Measurements from ENCODE around the gene STK17B.

The STK17B gene

DNA sequence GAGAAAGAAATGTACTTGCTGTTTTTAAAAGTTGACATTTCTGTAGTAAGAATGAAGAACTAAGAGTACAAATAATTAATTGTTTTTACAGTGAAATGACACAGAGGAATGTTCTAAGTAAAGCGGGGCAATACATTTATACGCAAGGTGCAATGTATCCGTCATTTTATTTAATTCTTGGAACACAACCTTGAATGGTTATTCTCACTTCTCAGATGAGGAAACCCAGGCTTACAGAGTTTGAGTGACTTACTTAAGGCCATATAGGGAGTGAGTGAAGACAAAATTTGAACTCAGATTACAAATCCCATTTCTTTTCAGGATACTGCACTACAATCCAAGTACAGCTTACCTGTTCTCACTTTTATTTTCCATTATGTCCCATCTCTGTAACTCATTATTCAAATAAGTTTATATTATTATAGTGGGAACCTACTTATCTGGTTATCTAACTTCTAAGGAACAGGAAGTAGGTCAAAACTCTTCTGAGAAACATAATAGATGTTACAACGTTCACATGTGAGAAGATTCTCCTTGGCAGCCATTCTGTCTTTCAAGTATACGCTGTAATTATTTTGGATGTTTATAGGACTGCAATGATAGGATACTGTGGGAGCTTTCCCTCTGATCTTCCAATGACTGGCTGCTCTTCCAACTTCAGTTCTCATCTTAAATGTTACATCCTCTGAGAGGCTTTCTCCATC lies 12.3 kb upstream of the STK17B start:
- no peak overlapping the region for H3K27ac ChIP-seq (ENCODE audit: low read depth, low read length)
- no peaks in the 10 kb centered on the region for H3K9me3 ChIP-seq (ENCODE audit: insufficient read depth, low read depth, low read length)
- H3K36me3 ChIP-seq (ENCODE audit: insufficient read depth, low read length): no peaks in the 10 kb centered on the region
- no peak overlapping the region for H3K9ac ChIP-seq (ENCODE audit: low read depth, low read length)
- WGBS: 90% methylated on average over 5 of the region's 5 CpGs
- H3K4me1 ChIP-seq (ENCODE audit: insufficient read depth, low read length): no peaks in the 10 kb centered on the region
- no peaks in the 10 kb centered on the region for H3K27me3 ChIP-seq (ENCODE audit: insufficient read depth, low read length)
- no peak overlapping the region for H3K4me3 ChIP-seq (ENCODE audit: low read length)

GRCh38 chr2:196183172-196183473 lies 11.7 kb upstream of the STK17B start:
- H3K9me3 ChIP-seq (ENCODE audit: insufficient read depth, low read depth, low read length): no peaks in the 10 kb centered on the region
- no peaks in the 10 kb centered on the region for H3K27me3 ChIP-seq (ENCODE audit: insufficient read depth, low read length)
- 87% methylated on average over 2 of the region's 3 CpGs for WGBS
- no peak overlapping the region for H3K9ac ChIP-seq (ENCODE audit: low read depth, low read length)
- no peaks in the 10 kb centered on the region for H3K36me3 ChIP-seq (ENCODE audit: insufficient read depth, low read length)
- H3K4me3 ChIP-seq (ENCODE audit: low read length): no peak overlapping the region
- no peak overlapping the region for H3K27ac ChIP-seq (ENCODE audit: low read depth, low read length)
- H3K4me1 ChIP-seq (ENCODE audit: insufficient read depth, low read length): no peaks in the 10 kb centered on the region

- no peak overlapping the region for H3K4me3 ChIP-seq (ENCODE audit: low read length)
- H3K4me1 ChIP-seq (ENCODE audit: insufficient read depth, low read length): no peaks in the 10 kb centered on the region
- H3K27ac ChIP-seq (ENCODE audit: low read depth, low read length): no peak overlapping the region
- 95% methylated on average over 3 of the region's 4 CpGs for WGBS
- no peaks in the 10 kb centered on the region for H3K36me3 ChIP-seq (ENCODE audit: insufficient read depth, low read length)
- no peak overlapping the region for H3K9ac ChIP-seq (ENCODE audit: low read depth, low read length)
- H3K9me3 ChIP-seq (ENCODE audit: insufficient read depth, low read depth, low read length): no peaks in the 10 kb centered on the region
- H3K27me3 ChIP-seq (ENCODE audit: insufficient read depth, low read length): no peaks in the 10 kb centered on the region
Observed at GRCh38 chr2:196182439-196183171, 11.2 kb upstream of the STK17B start.

GRCh38 chr2:196181484-196181883 lies 10.1 kb upstream of the STK17B start:
- no peaks in the 10 kb centered on the region for H3K4me1 ChIP-seq (ENCODE audit: insufficient read depth, low read length)

GRCh38 chr2:196177124-196177523 lies 5.7 kb upstream of the STK17B start:
- no peak overlapping the region for H3K27ac ChIP-seq (ENCODE audit: low read depth, low read length)
- no peaks in the 10 kb centered on the region for H3K36me3 ChIP-seq (ENCODE audit: insufficient read depth, low read length)
- peaks cover 17% of the 10 kb centered on the region for H3K27me3 ChIP-seq (ENCODE audit: insufficient read depth, low read length)
- no peaks in the 10 kb centered on the region for H3K9me3 ChIP-seq (ENCODE audit: insufficient read depth, low read depth, low read length)
- 94% methylated on average over 2 of the region's 2 CpGs for WGBS
- H3K4me1 ChIP-seq (ENCODE audit: insufficient read depth, low read length): no peaks in the 10 kb centered on the region
- no peak overlapping the region for H3K9ac ChIP-seq (ENCODE audit: low read depth, low read length)
- H3K4me3 ChIP-seq (ENCODE audit: low read length): no peak overlapping the region

More at GRCh38 chr2:196181484-196181883, 10.1 kb upstream of the STK17B start:
- WGBS: 85% methylated on average over 2 of the region's 3 CpGs
- no peaks in the 10 kb centered on the region for H3K9me3 ChIP-seq (ENCODE audit: insufficient read depth, low read depth, low read length)
- no peak overlapping the region for H3K9ac ChIP-seq (ENCODE audit: low read depth, low read length)
- H3K27me3 ChIP-seq (ENCODE audit: insufficient read depth, low read length): no peaks in the 10 kb centered on the region
- no peak overlapping the region for H3K4me3 ChIP-seq (ENCODE audit: low read length)
- H3K36me3 ChIP-seq (ENCODE audit: insufficient read depth, low read length): no peaks in the 10 kb centered on the region
- H3K27ac ChIP-seq (ENCODE audit: low read depth, low read length): no peak overlapping the region

- no peak overlapping the region for H3K27ac ChIP-seq (ENCODE audit: low read depth, low read length)
- H3K9me3 ChIP-seq (ENCODE audit: insufficient read depth, low read depth, low read length): no peaks in the 10 kb centered on the region
- H3K4me3 ChIP-seq (ENCODE audit: low read length): no peak overlapping the region
- H3K4me1 ChIP-seq (ENCODE audit: insufficient read depth, low read length): no peaks in the 10 kb centered on the region
- H3K27me3 ChIP-seq (ENCODE audit: insufficient read depth, low read length): peaks cover 22% of the 10 kb centered on the region
- H3K36me3 ChIP-seq (ENCODE audit: insufficient read depth, low read length): no peaks in the 10 kb centered on the region
- H3K9ac ChIP-seq (ENCODE audit: low read depth, low read length): no peak overlapping the region
- WGBS: 98% methylated on average over 7 of the region's 8 CpGs
Observed at GRCh38 chr2:196176142-196176738, 4.9 kb upstream of the STK17B start.

DNA sequence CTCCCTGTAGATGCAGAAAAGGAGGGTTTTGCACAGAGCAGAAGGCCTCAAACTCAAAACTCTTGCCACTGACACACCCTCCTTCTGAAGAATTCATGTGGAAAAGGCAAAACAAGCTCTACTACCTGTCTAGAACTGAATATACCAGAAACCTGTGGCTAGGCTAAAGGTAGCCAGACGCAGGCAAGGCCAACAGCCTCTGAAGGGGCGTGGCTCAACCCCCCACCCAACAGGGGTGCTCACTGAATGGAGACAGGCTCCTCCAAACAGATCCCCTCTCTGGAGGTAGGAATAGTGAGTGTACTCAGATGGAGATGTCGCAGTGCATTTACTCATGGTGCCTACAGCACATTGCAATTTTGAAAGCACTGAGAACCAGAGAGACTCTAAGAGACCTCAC lies 3.0 kb upstream of the STK17B start:
- WGBS: 93% methylated on average over 3 of the region's 3 CpGs
- no peak overlapping the region for H3K9ac ChIP-seq (ENCODE audit: low read depth, low read length)
- no peak overlapping the region for H3K4me3 ChIP-seq (ENCODE audit: low read length)
- peaks cover 5% of the 10 kb centered on the region; the same call in 1 of the 2 replicates for H3K4me1 ChIP-seq (ENCODE audit: insufficient read depth, low read length)
- H3K27ac ChIP-seq (ENCODE audit: low read depth, low read length): no peak overlapping the region
- H3K27me3 ChIP-seq (ENCODE audit: insufficient read depth, low read length): peaks cover 33% of the 10 kb centered on the region
- no peaks in the 10 kb centered on the region for H3K9me3 ChIP-seq (ENCODE audit: insufficient read depth, low read depth, low read length)
- H3K36me3 ChIP-seq (ENCODE audit: insufficient read depth, low read length): no peaks in the 10 kb centered on the region

- Histone ChIP-seq H3K9me3 (ENCODE audit: insufficient read depth, low read depth, low read length) (no peaks in the 10 kb centered on the region), H3K9ac (ENCODE audit: low read depth, low read length) (no peak overlapping the region), H3K27ac (ENCODE audit: low read depth, low read length) (no peak overlapping the region), H3K36me3 (ENCODE audit: insufficient read depth, low read length) (no peaks in the 10 kb centered on the region), H3K27me3 (ENCODE audit: insufficient read depth, low read length) (peaks cover 36% of the 10 kb centered on the region), H3K4me3 (ENCODE audit: low read length) (no peak overlapping the region), H3K4me1 (ENCODE audit: insufficient read depth, low read length) (peaks cover 9% of the 10 kb centered on the region)
- 97% methylated on average over 5 of the region's 5 CpGs for WGBS
Observed at GRCh38 chr2:196173505-196173904, 2.1 kb upstream of the STK17B start.

DNA sequence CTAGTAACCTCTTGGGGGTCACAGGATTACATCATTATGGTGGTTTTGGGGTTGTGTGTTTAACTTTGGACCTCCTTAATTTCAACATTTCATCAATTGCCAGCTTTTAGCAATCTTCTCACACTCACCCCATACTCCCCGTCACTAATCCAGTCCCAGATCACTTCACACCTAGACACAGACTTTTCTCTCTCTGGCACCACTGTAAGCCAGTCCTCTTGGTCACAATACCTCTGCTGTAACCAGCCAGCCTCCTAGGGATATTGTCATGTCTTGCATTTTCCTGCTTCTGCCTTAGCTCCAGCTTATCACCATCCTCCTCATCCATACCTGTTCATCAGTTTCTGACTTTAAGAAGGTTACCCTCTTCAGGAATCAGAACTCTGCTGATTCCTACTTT lies 1.6 kb upstream of the STK17B start:
- Histone ChIP-seq H3K9me3 (ENCODE audit: insufficient read depth, low read depth, low read length) (no peaks in the 10 kb centered on the region), H3K9ac (ENCODE audit: low read depth, low read length) (no peak overlapping the region), H3K36me3 (ENCODE audit: insufficient read depth, low read length) (no peaks in the 10 kb centered on the region), H3K27me3 (ENCODE audit: insufficient read depth, low read length) (peaks cover 36% of the 10 kb centered on the region), H3K27ac (ENCODE audit: low read depth, low read length) (no peak overlapping the region), H3K4me3 (ENCODE audit: low read length) (no peak overlapping the region), H3K4me1 (ENCODE audit: insufficient read depth, low read length) (peaks cover 14% of the 10 kb centered on the region)
- 93% methylated on average over 1 of the region's 1 CpG for WGBS

DNA sequence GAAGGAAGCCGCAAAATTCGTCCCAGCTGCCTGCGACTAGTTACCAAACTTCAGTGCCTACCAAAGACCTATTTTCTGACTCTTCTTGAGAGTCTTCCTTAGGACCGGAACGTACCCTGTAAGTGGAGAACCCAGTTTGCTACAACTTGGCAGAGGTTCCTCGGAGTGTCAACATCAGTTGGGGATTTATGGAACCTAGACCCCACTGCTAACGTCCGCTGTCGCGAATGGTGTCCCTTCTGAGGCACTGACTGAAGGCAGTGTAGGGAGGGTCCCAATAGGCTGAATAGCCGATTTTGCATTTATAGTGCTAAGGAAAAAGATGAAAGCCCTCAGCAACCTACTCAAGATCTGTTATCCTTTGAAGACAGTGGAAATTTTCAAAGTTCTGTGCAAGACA lies 568 bp upstream of the STK17B start:
- Histone ChIP-seq H3K9me3 (ENCODE audit: insufficient read depth, low read depth, low read length) (no peaks in the 10 kb centered on the region), H3K9ac (ENCODE audit: low read depth, low read length) (no peak overlapping the region), H3K27ac (ENCODE audit: low read depth, low read length) (no peak overlapping the region), H3K36me3 (ENCODE audit: insufficient read depth, low read length) (no peaks in the 10 kb centered on the region), H3K4me1 (ENCODE audit: insufficient read depth, low read length) (peaks cover 24% of the 10 kb centered on the region), H3K27me3 (ENCODE audit: insufficient read depth, low read length) (peaks cover 36% of the 10 kb centered on the region), H3K4me3 (ENCODE audit: low read length) (peak overlapping the region; percentile 82)
- 12% methylated on average over 11 of the region's 11 CpGs for WGBS

DNA sequence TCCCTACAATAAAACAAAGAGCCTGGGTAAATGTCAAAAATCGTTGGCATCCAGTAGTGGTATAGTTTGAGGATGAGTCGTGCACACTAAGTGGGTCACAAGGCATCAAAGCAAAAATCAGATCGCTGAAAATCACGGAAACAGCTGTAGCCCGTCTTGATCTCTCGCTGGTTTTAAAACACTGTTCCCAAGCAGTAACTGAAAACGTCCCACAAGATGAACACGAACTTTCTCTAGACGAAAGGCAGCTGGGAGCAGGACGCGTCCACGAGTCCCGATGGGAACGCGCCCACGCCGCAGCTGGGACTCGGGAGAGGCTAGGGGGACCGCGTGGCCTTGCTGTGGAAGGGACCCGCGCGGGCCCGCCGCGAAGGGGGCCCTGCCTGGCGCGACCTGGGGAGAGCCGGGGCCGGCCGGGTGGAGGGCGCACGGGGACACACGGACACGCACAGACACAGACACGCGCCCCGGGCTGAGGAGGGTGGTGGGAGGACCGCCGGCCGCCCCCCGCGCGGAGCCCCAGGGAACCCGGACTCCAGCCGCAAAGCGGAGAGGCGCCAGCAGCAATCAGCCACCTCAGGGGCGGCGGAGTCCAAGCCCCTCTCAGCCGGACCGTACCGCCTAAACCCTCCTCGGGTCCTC lies 651 bp downstream of the STK17B start:
- H3K27ac ChIP-seq (ENCODE audit: low read depth, low read length): peak overlapping the region; percentile 76; the same call in 1 of the 2 replicates
- peaks cover 37% of the 10 kb centered on the region for H3K4me1 ChIP-seq (ENCODE audit: insufficient read depth, low read length)
- under 1% methylated on average over 54 of the region's 54 CpGs for WGBS
- H3K27me3 ChIP-seq (ENCODE audit: insufficient read depth, low read length): peaks cover 36% of the 10 kb centered on the region
- H3K9me3 ChIP-seq (ENCODE audit: insufficient read depth, low read depth, low read length): no peaks in the 10 kb centered on the region
- H3K36me3 ChIP-seq (ENCODE audit: insufficient read depth, low read length): no peaks in the 10 kb centered on the region
- H3K9ac ChIP-seq (ENCODE audit: low read depth, low read length): peak overlapping the region; percentile 82
- peak overlapping the region; percentile 93 for H3K4me3 ChIP-seq (ENCODE audit: low read length)

Data from HUES64 (cell line).